ENCODE results near the gene TRIM32. TPM values are rescaled to one million over a fixed set of nuclear protein-coding genes. Genes with fewer than 3 reads are reported as not detected.

Gene TRIM32
- total and polyA plus RNA-seq, 2 donors (not counting 1 experiment from before 2014, with no cell fraction given): 3.6 to 14.1 TPM

- WGBS (ENCODE audit: insufficient coverage): 93% methylated on average over 2 of the region's 2 CpGs
- Histone ChIP-seq H3K79me2 (ENCODE audit: control insufficient read depth, insufficient read depth, low read length) (peaks cover 10% of the 10 kb centered on the region), H4K20me1 (ENCODE audit: control insufficient read depth, insufficient read depth, low read length, poor library complexity, severe bottlenecking) (peaks cover 6% of the 10 kb centered on the region), H2AFZ (ENCODE audit: insufficient read depth, low read depth, low read length, poor library complexity, severe bottlenecking) (no peak overlapping the region), H3K9ac (ENCODE audit: low read length) (no peak overlapping the region), H3K4me3 (ENCODE audit: control extremely low read depth in 1 of 5, extremely low read depth in 1 of 5, insufficient read depth in 1 of 5, low read depth in 2 of 5, low read length in 4 of 5) (no peak overlapping the region), H3K4me1 (ENCODE audit: control insufficient read depth in 2 of 2, insufficient read depth in 2 of 2, low read length in 2 of 2) (peaks cover 15 to 18% of the 10 kb centered on the region in 2 donors), H3K9me3 (ENCODE audit: control extremely low read depth in 1 of 3, control insufficient read depth in 2 of 3, insufficient read depth in 1 of 3, low read length in 2 of 3) (peaks cover 0 to under 1% (median 0%) of the 10 kb centered on the region in 3 donors), H3K27ac (ENCODE audit: low read length in 2 of 2) (no peak overlapping the region), H3K36me3 (replicated peaks in 1 of 2; ENCODE audit: control extremely low read depth in 1 of 2, control insufficient read depth in 1 of 2, extremely low read depth in 1 of 2, insufficient read depth in 2 of 2, low read length in 1 of 2) (peaks cover 0 to 7% of the 10 kb centered on the region in 2 experiments), H3K27me3 (replicated peaks in 1 of 4; ENCODE audit: control extremely low read depth in 1 of 4, control insufficient read depth in 3 of 4, insufficient read depth in 4 of 4, low read length in 3 of 4) (no peaks in the 10 kb centered on the region), H3K4me2 (replicated peaks; ENCODE audit: low read depth, low read length, poor library complexity, severe bottlenecking) (no peak overlapping the region)
- ATAC-seq (ENCODE audit: low read depth) (no peak), DNase-seq (no peak)
- POLR2A ChIA-PET: no interaction called here
- Mint-ChIP-seq H3K4me3 (no peak overlapping the region), H3K9me3 (ENCODE audit: insufficient read depth) (no peaks in the 10 kb centered on the region), H3K27me3 (no peaks in the 10 kb centered on the region), H3K4me1 (peaks cover 48% of the 10 kb centered on the region), H3K27ac (no peak overlapping the region)
- intact Hi-C loops (cut with micrococcal nuclease): no loop called here
- TF ChIP-seq CTCF (IDR thresholded peaks at IDR 0.05) (no peak), EZH2 (IDR thresholded peaks at IDR 0.05; ENCODE audit: borderline replicate concordance, insufficient read depth, low read depth, low read length, poor library complexity, severe bottlenecking) (no peak)
- CTCF ChIA-PET: no interaction called here
Observed at GRCh38 chr9:116693233-116693731, 6.2 kb downstream of the TRIM32 start.

GRCh38 chr9:116694785-116695291 lies 7.7 kb downstream of the TRIM32 start:
- Histone ChIP-seq H3K4me1 (ENCODE audit: control insufficient read depth in 2 of 2, insufficient read depth in 2 of 2, low read length in 2 of 2) (peaks cover 10 to 14% of the 10 kb centered on the region in 2 donors), H3K27ac (ENCODE audit: low read length in 2 of 2) (no peak overlapping the region), H3K79me2 (ENCODE audit: control insufficient read depth, insufficient read depth, low read length) (peaks cover 4% of the 10 kb centered on the region), H3K4me3 (ENCODE audit: control extremely low read depth in 1 of 5, extremely low read depth in 1 of 5, insufficient read depth in 1 of 5, low read depth in 2 of 5, low read length in 4 of 5) (no peak overlapping the region), H2AFZ (ENCODE audit: insufficient read depth, low read depth, low read length, poor library complexity, severe bottlenecking) (no peak overlapping the region), H3K4me2 (replicated peaks; ENCODE audit: low read depth, low read length, poor library complexity, severe bottlenecking) (no peak overlapping the region), H3K36me3 (replicated peaks in 1 of 2; ENCODE audit: control extremely low read depth in 1 of 2, control insufficient read depth in 1 of 2, extremely low read depth in 1 of 2, insufficient read depth in 2 of 2, low read length in 1 of 2) (peaks cover 6 to 23% of the 10 kb centered on the region in 2 experiments), H4K20me1 (ENCODE audit: control insufficient read depth, insufficient read depth, low read length, poor library complexity, severe bottlenecking) (peaks cover 6% of the 10 kb centered on the region), H3K27me3 (replicated peaks in 1 of 4; ENCODE audit: control extremely low read depth in 1 of 4, control insufficient read depth in 3 of 4, insufficient read depth in 4 of 4, low read length in 3 of 4) (no peaks in the 10 kb centered on the region), H3K9ac (ENCODE audit: low read length) (no peak overlapping the region), H3K9me3 (ENCODE audit: control extremely low read depth in 1 of 3, control insufficient read depth in 2 of 3, insufficient read depth in 1 of 3, low read length in 2 of 3) (peaks cover 0 to 3% (median 0%) of the 10 kb centered on the region in 3 donors)
- Mint-ChIP-seq H3K9me3 (ENCODE audit: insufficient read depth) (no peaks in the 10 kb centered on the region), H3K4me1 (peaks cover 34% of the 10 kb centered on the region), H3K4me3 (no peak overlapping the region), H3K27ac (no peak overlapping the region), H3K27me3 (no peaks in the 10 kb centered on the region)
- DNase-seq (no peak), ATAC-seq (ENCODE audit: low read depth) (no peak)
- ChIA-PET CTCF (no interaction called here), POLR2A (no interaction called here)
- WGBS (ENCODE audit: insufficient coverage): 100% methylated on average over 2 of the region's 4 CpGs
- TF ChIP-seq EZH2 (IDR thresholded peaks at IDR 0.05; ENCODE audit: borderline replicate concordance, insufficient read depth, low read depth, low read length, poor library complexity, severe bottlenecking) (no peak), CTCF (IDR thresholded peaks at IDR 0.05) (no peak)
- intact Hi-C loops (cut with micrococcal nuclease): no loop called here
